Placental pericyte (primary cell): ENCODE data around the gene SEPTIN2. TPM values are rescaled to one million over a fixed set of nuclear protein-coding genes. Genes with fewer than 3 reads are reported as not detected.

Experiments
- total RNA-seq: library from RNA; depleted of rRNA; stranded (reverse); fragments of >200 nt; gene quantifications from 2 replicates; pipeline ENCODE4 v1.2.3, GENCODE V29; 2012

SEPTIN2 gene
- total RNA-seq = 339 and 470 TPM in 2 replicates

DNA sequence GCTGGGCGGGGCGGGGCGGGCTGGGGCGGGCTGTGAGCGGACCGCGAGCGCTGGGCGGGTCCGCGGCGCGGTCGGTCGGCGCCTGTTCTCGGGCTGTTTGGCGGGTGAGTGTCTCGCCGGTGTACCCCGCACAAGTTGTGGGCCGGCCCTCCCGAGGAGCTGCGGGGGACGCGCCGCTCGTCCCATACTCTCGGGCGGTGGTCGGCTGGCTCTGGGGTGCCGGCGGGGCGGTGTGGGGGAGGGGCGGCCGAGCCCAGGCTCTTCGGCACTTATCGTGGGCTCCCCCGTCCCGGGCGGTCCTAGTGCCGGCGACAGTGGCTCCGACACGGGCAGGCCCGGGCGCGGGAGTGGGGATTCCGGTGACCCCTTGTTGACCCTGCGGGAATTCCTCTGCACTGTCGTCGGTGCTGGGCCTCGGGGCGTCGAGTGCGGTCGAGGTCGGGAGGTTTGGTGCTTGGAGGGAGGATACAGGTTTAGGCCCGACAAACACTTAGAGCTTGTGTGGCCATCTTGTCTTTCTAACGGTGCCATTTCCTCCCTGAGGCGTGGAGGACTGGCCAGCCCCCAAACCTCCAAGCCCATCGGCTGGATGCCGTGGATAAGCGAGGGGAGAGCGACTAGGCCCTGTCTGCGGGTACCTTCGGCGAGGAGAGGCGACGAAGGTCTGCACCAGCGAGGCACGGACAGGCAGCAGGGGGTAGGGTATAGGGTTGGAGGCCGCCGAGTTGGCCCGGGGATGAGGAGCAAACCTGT lies at the start of gene SEPTIN2:
Gene SEPTIN2 (plus strand): TSS at position 47 of the 753 bp plus-strand sequence. CDS start 8,308 bp downstream, outside the sequence.

DNA sequence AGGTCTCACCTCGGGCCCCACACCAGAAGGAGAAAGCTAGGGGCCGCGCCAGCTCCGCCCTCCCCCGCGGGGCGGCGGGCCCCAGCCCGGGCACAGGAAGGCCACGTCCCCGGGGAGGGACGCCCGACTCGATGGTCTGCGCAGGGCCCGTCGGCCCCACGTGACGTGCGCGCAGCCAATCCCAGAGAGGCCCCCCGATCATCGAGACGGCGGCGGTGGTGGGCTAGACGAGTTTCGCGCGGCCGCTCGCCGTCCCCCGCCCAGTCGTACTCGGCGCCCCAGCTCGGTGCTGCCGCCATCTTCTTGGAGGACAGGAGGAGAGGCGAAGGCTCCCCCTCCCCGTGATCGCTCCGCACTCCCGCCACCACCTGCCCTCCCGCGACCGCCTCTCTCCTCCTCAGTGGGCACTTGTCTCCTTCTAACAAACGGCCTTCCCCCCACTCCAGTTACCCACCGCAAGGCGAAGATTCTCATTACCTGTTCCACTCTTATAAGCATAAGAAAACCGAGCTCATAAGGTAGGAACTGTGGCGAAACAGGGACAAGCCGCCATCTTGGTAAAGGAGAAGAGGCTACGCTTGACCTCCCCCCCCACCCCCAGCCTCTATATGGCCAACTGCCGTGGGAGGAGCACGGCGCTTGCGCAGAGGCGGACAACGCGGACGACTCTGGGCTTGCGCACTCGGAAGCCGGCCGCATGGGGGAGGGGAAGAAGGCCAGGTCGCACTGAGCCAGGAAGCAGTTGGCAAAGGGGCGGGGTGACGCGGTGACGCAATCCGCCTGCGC lies 439 bp upstream of the SEPTIN2 start, which contains the start of gene HDLBP:
Gene HDLBP (minus strand): TSS at position 580 of the 786 bp plus-strand sequence. CDS start 48,803 bp downstream, outside the sequence.

DNA sequence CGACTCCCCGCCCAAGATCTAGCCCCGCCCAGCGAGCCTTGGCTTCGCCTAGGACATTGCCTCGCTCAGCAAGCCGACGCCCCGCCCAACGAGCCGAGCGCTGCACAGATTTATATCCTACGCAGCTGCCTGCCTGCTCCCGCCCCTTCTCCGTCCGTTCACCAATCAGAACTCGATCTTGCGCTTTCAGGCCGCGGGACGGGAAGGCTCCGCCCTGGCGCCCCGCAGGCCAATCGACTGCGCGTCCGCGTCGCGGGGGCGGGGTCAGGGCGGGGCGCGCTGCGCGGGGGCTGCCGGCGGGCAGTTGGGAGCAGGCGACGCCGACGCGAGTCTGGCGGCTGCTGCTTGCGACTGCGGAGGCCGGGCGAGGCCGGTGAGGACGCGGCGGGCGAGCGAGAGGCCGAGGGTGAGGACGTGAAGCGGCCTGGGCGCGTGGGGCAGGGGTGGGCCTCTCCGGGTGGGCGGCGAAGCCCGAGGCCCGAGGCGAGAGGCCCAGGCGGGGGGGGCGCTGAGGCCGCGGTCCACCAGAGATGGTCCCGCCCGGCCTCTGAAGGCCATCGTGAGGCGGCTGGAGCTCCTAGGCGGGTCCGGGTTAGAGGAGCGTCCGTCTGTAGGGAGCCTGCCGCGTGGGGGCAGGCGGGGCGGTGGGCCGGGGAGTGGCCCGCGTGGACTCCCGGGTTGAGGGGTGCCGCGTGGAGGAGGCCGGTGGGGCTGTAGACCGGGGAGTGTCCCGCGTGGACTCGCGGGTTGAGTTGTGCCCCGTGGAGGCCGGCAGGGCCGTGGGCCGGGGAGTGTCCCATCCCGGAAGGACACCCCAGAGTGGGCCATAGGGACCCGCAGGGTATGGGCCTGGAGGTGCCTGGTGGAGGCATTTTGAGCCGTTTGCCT lies 40.5 kb downstream of the SEPTIN2 start, which contains the start of gene FARP2:
Gene FARP2 (plus strand): TSS at position 303 of the 888 bp plus-strand sequence. CDS start 16,823 bp downstream, outside the sequence.

Other genes with a start within 250 kb of the SEPTIN2 start
- gene MTERF4, start 213.6 kb upstream of the SEPTIN2 start, total RNA-seq = 21.4 and 32.8 TPM in 2 replicates
- gene PASK, start 166.5 kb upstream of the SEPTIN2 start, total RNA-seq = 1.3 and 7.2 TPM in 2 replicates
- 54.7 and 60.1 TPM in 2 replicates for gene PPP1R7, start 165.5 kb upstream of the SEPTIN2 start, total RNA-seq
- 0.22 and 1.7 TPM in 2 replicates for gene ANO7, start 127.2 kb upstream of the SEPTIN2 start, total RNA-seq
- 844 and 1,772 TPM in 2 replicates for gene HDLBP, start 253 bp upstream of the SEPTIN2 start, total RNA-seq
- gene FARP2, start 40.4 kb downstream of the SEPTIN2 start, total RNA-seq = 24.5 and 41.7 TPM in 2 replicates
- 240 and 272 TPM in 2 replicates for gene STK25, start 192.7 kb downstream of the SEPTIN2 start, total RNA-seq
- gene BOK, start 242.8 kb downstream of the SEPTIN2 start, total RNA-seq = 37.4 and 37.9 TPM in 2 replicates